H1 (cell line): ENCODE data around the gene ADORA1. TPM values are rescaled to one million over a fixed set of nuclear protein-coding genes. Genes with fewer than 3 reads are reported as not detected.

ENCODE experiments used
- CTCF ChIA-PET: fragments of 300-600 bp; sonication (Branson Sonifier 250); formaldehyde crosslinking; loops from one replicate; lab custom pipeline; 2021; ENCODE audit not compliant: partially characterized antibody; lab: Charles Lee
- POLR2A ChIA-PET: fragments of 300-600 bp; sonication (Branson Sonifier 250); formaldehyde crosslinking; loops from one replicate; lab custom pipeline; 2021; ENCODE audit warnings: inconsistent platforms; ENCODE audit not compliant: partially characterized antibody; lab: Charles Lee
- DNase-seq, 2 experiments: peaks; one replicate each; pipeline versions ENCODE4 v3.0.0 to v3.0.0-alpha.2; 2010 to 2022; ENCODE audit warnings: low spot score in 2 of 2, low read depth in 1 of 2, mixed read lengths in 1 of 2
- FAIRE-seq: peaks from 2 replicates; lab custom pipeline; 2011; peaks lifted over from hg19 to GRCh38; lab: Jason Lieb, UNC
- H2AFZ ChIP-seq: 2 replicates; pipeline ENCODE4 v1.8.1; 2012; ENCODE audit warnings: low read length, inconsistent platforms
- H2AK5ac ChIP-seq: 2 replicates; pipeline ENCODE4 v1.6.1; 2013; ENCODE audit warnings: low read depth, low read length
- H2BK120ac ChIP-seq: replicated peaks from 2 replicates; pipeline ENCODE3; 2013; ENCODE audit warnings: low read depth, low read length, inconsistent platforms
- H2BK12ac ChIP-seq: 2 replicates; pipeline ENCODE4 v1.6.1; 2013; ENCODE audit warnings: low read depth, low read length
- H2BK15ac ChIP-seq: 2 replicates; pipeline ENCODE4 v1.6.1; 2013; ENCODE audit warnings: low read length
- H2BK20ac ChIP-seq: 2 replicates; pipeline ENCODE4 v1.6.1; 2013; ENCODE audit warnings: low read length
- H2BK5ac ChIP-seq: 2 replicates; pipeline ENCODE4 v1.6.1; 2013; ENCODE audit warnings: low read depth, low read length
- H3K14ac ChIP-seq: 2 replicates; pipeline ENCODE4 v1.6.1; 2013; ENCODE audit warnings: inconsistent platforms; ENCODE audit not compliant: insufficient read length
- H3K18ac ChIP-seq: 2 replicates; pipeline ENCODE4 v1.6.1; 2013; ENCODE audit warnings: low read length; ENCODE audit errors: extremely low read depth
- H3K23ac ChIP-seq: 2 replicates; pipeline ENCODE4 v1.6.1; 2013; ENCODE audit warnings: inconsistent platforms; ENCODE audit not compliant: insufficient read length
- H3K23me2 ChIP-seq: 2 replicates; pipeline ENCODE4 v1.6.1; 2013; ENCODE audit warnings: low read depth, low read length
- H3K27ac ChIP-seq: 2 replicates; pipeline ENCODE4 v1.6.1; 2011; ENCODE audit warnings: low read depth, low read length, inconsistent platforms
- H3K27me3 ChIP-seq, 4 experiments: replicated peaks in 1 of 4; 1 replicate in 1 of 4; 2 replicates in 3 of 4; pipeline versions ENCODE4 v1.6.1 to v1.8.1; 2011 to 2013; ENCODE audit warnings: low read length in 3 of 4, mild to moderate bottlenecking in 3 of 4, inconsistent platforms in 2 of 4, mixed read lengths in 2 of 4, moderate library complexity in 1 of 4; ENCODE audit not compliant: control insufficient read depth in 3 of 4, insufficient read depth in 3 of 4; ENCODE audit errors: extremely low read depth in 1 of 4
- H3K36me3 ChIP-seq, 4 experiments: 2 replicates each; pipeline versions ENCODE4 v1.6.1 to v1.8.1; 2011 to 2013; ENCODE audit warnings: mild to moderate bottlenecking in 4 of 4, low read length in 3 of 4, moderate library complexity in 2 of 4, control low read depth in 1 of 4, inconsistent platforms in 1 of 4; ENCODE audit not compliant: insufficient read depth in 4 of 4, control insufficient read depth in 2 of 4
- H3K4ac ChIP-seq: replicated peaks from 2 replicates; pipeline ENCODE3; 2013; ENCODE audit warnings: low read length, low read depth, mixed read lengths, inconsistent platforms; ENCODE audit not compliant: insufficient read length
- H3K4me1 ChIP-seq, 4 experiments: replicated peaks in 1 of 4; 1 replicate in 1 of 4; 2 replicates in 3 of 4; pipeline versions ENCODE4 v1.6.1 to v1.8.1; 2011 to 2013; ENCODE audit warnings: low read length in 3 of 4, inconsistent platforms in 2 of 4, mixed read lengths in 1 of 4; ENCODE audit not compliant: insufficient read depth in 4 of 4, control insufficient read depth in 3 of 4
- H3K4me2 ChIP-seq, 2 experiments: 2 replicates each; pipeline versions ENCODE4 v1.6.1 to v1.8.1; 2011 to 2013; ENCODE audit warnings: low read depth in 2 of 2, low read length in 2 of 2, control low read depth in 1 of 2, inconsistent platforms in 1 of 2, mild to moderate bottlenecking in 1 of 2; ENCODE audit not compliant: insufficient read depth in 1 of 2
- H3K4me3 ChIP-seq, 4 experiments: fragments of 200-600, 300-600 bp in 1 of 4; sonication (generic), shearing (Covaris generic), sonication (Bioruptor Twin) in 1 of 4; 2 replicates each; pipeline versions ENCODE4 v1.5.1 to v1.8.1; 2011 to 2016; ENCODE audit warnings: low read length in 4 of 4, low read depth in 3 of 4, control low read depth in 2 of 4, inconsistent platforms in 2 of 4, mild to moderate bottlenecking in 2 of 4, mixed read lengths in 1 of 4, moderate library complexity in 1 of 4; ENCODE audit not compliant: insufficient read depth in 2 of 4; ENCODE audit errors: extremely low read depth in 1 of 4
- H3K56ac ChIP-seq: replicated peaks from 2 replicates; pipeline ENCODE3; 2013; ENCODE audit warnings: low read depth, mild to moderate bottlenecking, mixed read lengths, low read length, inconsistent platforms; ENCODE audit not compliant: insufficient read length
- H3K79me1 ChIP-seq: 2 replicates; pipeline ENCODE4 v1.6.1; 2013; ENCODE audit warnings: low read depth, low read length, control low read depth
- H3K79me2 ChIP-seq, 2 experiments: 2 replicates each; pipeline versions ENCODE4 v1.6.1 to v1.8.1; 2012 to 2013; ENCODE audit warnings: low read length in 2 of 2, mild to moderate bottlenecking in 2 of 2, inconsistent platforms in 1 of 2; ENCODE audit not compliant: insufficient read depth in 2 of 2, control insufficient read depth in 1 of 2
- H3K9ac ChIP-seq, 4 experiments: replicated peaks in 1 of 4; 1 replicate in 1 of 4; 2 replicates in 3 of 4; pipeline versions ENCODE4 v1.6.1 to v1.8.1; 2011 to 2013; ENCODE audit warnings: low read depth in 3 of 4, low read length in 3 of 4, control low read depth in 2 of 4, mild to moderate bottlenecking in 2 of 4, moderate library complexity in 2 of 4, inconsistent platforms in 1 of 4; ENCODE audit errors: extremely low read depth in 1 of 4
- H3K9me3 ChIP-seq, 2 experiments: 2 replicates each; pipeline versions ENCODE4 v1.6.1 to v1.8.1; 2012 to 2013; ENCODE audit warnings: mild to moderate bottlenecking in 2 of 2, moderate library complexity in 2 of 2, control low read depth in 1 of 2, inconsistent platforms in 1 of 2, low read depth in 1 of 2, low read length in 1 of 2, mixed read lengths in 1 of 2; ENCODE audit not compliant: insufficient read depth in 2 of 2
- H4K20me1 ChIP-seq, 2 experiments: replicated peaks in 1 of 2; 2 replicates each; pipeline versions ENCODE3 to v1.8.1; 2011 to 2013; ENCODE audit warnings: inconsistent platforms in 2 of 2, low read length in 2 of 2, mild to moderate bottlenecking in 1 of 2; ENCODE audit not compliant: insufficient read depth in 2 of 2, control insufficient read depth in 1 of 2
- H4K5ac ChIP-seq: 2 replicates; pipeline ENCODE4 v1.6.1; 2013; ENCODE audit warnings: low read length, low read depth, mixed read lengths, inconsistent platforms; ENCODE audit not compliant: insufficient read length
- H4K8ac ChIP-seq: 2 replicates; pipeline ENCODE4 v1.8.0; 2013; ENCODE audit warnings: mild to moderate bottlenecking, moderate library complexity, low read length, inconsistent platforms; ENCODE audit not compliant: insufficient read depth; ENCODE audit errors: extremely low read depth
- H4K91ac ChIP-seq: replicated peaks from 2 replicates; pipeline ENCODE3; 2013; ENCODE audit warnings: low read length, mixed read lengths, inconsistent platforms; ENCODE audit not compliant: insufficient read length
- CEBPB ChIP-seq: IDR thresholded peaks from 2 replicates; pipeline ENCODE4 v1.6.1; 2012; ENCODE audit warnings: low read depth, low read length
- CHD2 ChIP-seq: IDR thresholded peaks from 2 replicates; pipeline ENCODE4 v1.6.1; 2012; ENCODE audit warnings: low read length, improper control_type of control experiment
- SIX5 ChIP-seq: IDR thresholded peaks from 2 replicates; pipeline ENCODE4 v1.6.1; 2011; ENCODE audit warnings: mild to moderate bottlenecking, low read depth, low read length
- TAF1 ChIP-seq: IDR thresholded peaks from 2 replicates; pipeline ENCODE4 v1.6.1; 2011; ENCODE audit warnings: mild to moderate bottlenecking, low read depth, low read length
- TAF7 ChIP-seq: optimal IDR thresholded peaks from 2 replicates; pipeline ENCODE3; 2011; ENCODE audit warnings: low read depth, mild to moderate bottlenecking, inconsistent platforms, low read length, moderate library complexity, borderline replicate concordance
- TBP ChIP-seq: IDR thresholded peaks from 2 replicates; pipeline ENCODE4 v1.6.1; 2011; ENCODE audit warnings: low read depth, low read length, improper control_type of control experiment
- WGBS, 2 experiments: shearing (Covaris generic) in 1 of 2; methylation state at CpG; one replicate each; pipeline versions ENCODE4 v1.1.6 to v1.1.7; 2013 to 2015; ENCODE audit warnings: low lambda C conversion rate in 2 of 2, mixed read lengths in 2 of 2, inconsistent platforms in 1 of 2, low coverage in 1 of 2, missing lambda C conversion rate in 1 of 2; ENCODE audit not compliant: insufficient replicate concordance in 2 of 2, insufficient coverage in 1 of 2, insufficient read length in 1 of 2; ENCODE audit errors: extremely low coverage in 1 of 2, missing lambda C conversion rate in 1 of 2; 5-methylcytosine and 5-hydroxymethylcytosine counted together
- polyA plus RNA-seq, 7 experiments: library from polyadenylated mRNA; depleted of rRNA in 3 of 7; stranded (reverse) in 5 of 7; unstranded in 2 of 7; fragments of >200 nt in 5 of 7; fragments of 200-250 nt in 2 of 7; gene quantifications; 1 replicate in 5 of 7; 2 replicates in 1 of 7; 4 replicates in 1 of 7; pipeline versions ENCODE4 v1.2.1 to v1.2.3, GENCODE V29; 2011 to 2013; ENCODE audit warnings: missing spikeins in 2 of 7, mixed read lengths in 2 of 7
- total RNA-seq: library from RNA; stranded (reverse); fragmentation: NEBNext Ultra II Directional; extraction: Animal tissue kit (Norgen Biotek cat#: 25700); gene quantifications from 2 replicates; pipeline ENCODE4 v1.2.1, GENCODE V29; 2021

ADORA1 gene
- total and polyA plus RNA-seq, 2 of the 8 experiments (the other 6 are each of a cell fraction or from before 2014, with no cell fraction given): 3.3 to 6.7 TPM

DNA sequence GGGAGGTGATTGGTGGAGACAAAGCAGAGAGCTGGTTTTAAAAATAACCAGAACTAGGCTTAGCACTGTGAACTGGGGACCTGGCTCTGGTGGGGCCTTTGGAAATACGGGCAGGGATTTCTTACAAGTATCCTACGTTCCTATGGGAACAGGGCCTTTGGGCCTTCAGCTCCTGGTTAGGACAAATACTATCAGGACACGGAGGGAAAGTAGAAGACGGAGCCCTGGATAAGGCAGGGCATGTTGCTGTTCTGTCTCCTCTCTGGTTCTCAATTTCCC, 36.4 kb upstream of the ADORA1 start:
- Histone ChIP-seq H2AFZ (no peak overlapping the region), H3K23ac (no peak overlapping the region)
- WGBS, 2 experiments: 82% methylated on average over 4 of the region's 4 CpGs; no CpG with 5 or more reads in 1 of the 2 experiments
- TF ChIP-seq CEBPB (no peak), TAF7 (no peak), CHD2 (no peak), TBP (no peak), SIX5 (no peak), TAF1 (no peak)

More for the DNA sequence above, 36.4 kb upstream of the ADORA1 start:
- H3K79me2 ChIP-seq: no peaks in the 10 kb centered on the region
- peaks cover 0 to 3% (median 0%) of the 10 kb centered on the region in 4 experiments; a peak in 1 of 7 replicates for H3K4me1 ChIP-seq
- FAIRE-seq (no peak), DNase-seq (no peak)
- H2BK15ac ChIP-seq: no peak overlapping the region
- H4K91ac ChIP-seq: no peak overlapping the region
- H3K56ac ChIP-seq: no peak overlapping the region
- no peak overlapping the region for H3K4me2 ChIP-seq
- H2BK120ac ChIP-seq: no peak overlapping the region
- no peak overlapping the region for H3K27ac ChIP-seq
- H3K14ac ChIP-seq: no peak overlapping the region
- H3K9me3 ChIP-seq: peaks cover 3 to 16% of the 10 kb centered on the region in 2 experiments; a peak in 2 of 4 replicates
- no peaks in the 10 kb centered on the region for H4K20me1 ChIP-seq
- H2BK12ac ChIP-seq: no peak overlapping the region
- H3K4ac ChIP-seq: no peak overlapping the region
- no peak overlapping the region for H2BK5ac ChIP-seq
- no peak overlapping the region for H3K9ac ChIP-seq
- ChIA-PET CTCF (interaction anchor here (0.6 to 16.4 kb wide), 4 partner anchors 28 to 1958 kb away, joined by 3 to 275 read pairs (median 9); partner anchors contain the start of gene ADORA1), POLR2A (interaction anchor here (1.4 kb wide), 1 partner anchor 15 kb away, joined by 3 read pairs; no protein-coding TSS in a partner anchor)
- 0 out of 7 replicates have a peak, but pooled peaks cover 0 to 2% (median 0%) of the 10 kb centered on the region in 4 experiments for H3K27me3 ChIP-seq
- H3K18ac ChIP-seq: no peak overlapping the region
- H2BK20ac ChIP-seq: no peak overlapping the region
- no peak overlapping the region for H3K4me3 ChIP-seq
- no peaks in the 10 kb centered on the region for H3K79me1 ChIP-seq
- no peak overlapping the region for H4K8ac ChIP-seq
- H4K5ac ChIP-seq: no peak overlapping the region
- H2AK5ac ChIP-seq: no peak overlapping the region
- no peaks in the 10 kb centered on the region for H3K36me3 ChIP-seq
- peaks cover 1% of the 10 kb centered on the region; the same call in 1 of the 2 replicates for H3K23me2 ChIP-seq
